Small intestine (tissue), 7 donors: ENCODE results near the gene TRIM67. TPM values are rescaled to one million over a fixed set of nuclear protein-coding genes. Genes with fewer than 3 reads are reported as not detected.
"Not testable (repeated sequence)": the region's sequence is repeated elsewhere in the genome, so short reads cannot be mapped to it uniquely, and the experiment has no call there.

Source experiments
- DNase-seq, 2 donors: peaks; one replicate each; pipeline versions ENCODE4 v3.0.0 to v3.0.0-alpha.2; 2013
- FAIRE-seq: peaks from 2 replicates; lab custom pipeline; 2012; peaks lifted over from hg19 to GRCh38; lab: Jason Lieb, UNC
- H3K27ac ChIP-seq, 3 donors: one replicate each; pipeline ENCODE4 v1.5.1; 2013; ENCODE audit warnings: low read length in 2 of 3, mild to moderate bottlenecking in 2 of 3, control low read depth in 1 of 3, inconsistent platforms in 1 of 3, low read depth in 1 of 3, moderate library complexity in 1 of 3
- H3K27me3 ChIP-seq, 3 donors: one replicate each; pipeline ENCODE4 v1.6.1; 2013; ENCODE audit warnings: low read length in 3 of 3, inconsistent platforms in 1 of 3; ENCODE audit not compliant: control insufficient read depth in 3 of 3, insufficient read depth in 3 of 3
- H3K36me3 ChIP-seq, 3 donors: one replicate each; pipeline ENCODE4 v1.6.1; 2013; ENCODE audit warnings: low read length in 3 of 3, inconsistent platforms in 1 of 3, low read depth in 1 of 3, mild to moderate bottlenecking in 1 of 3, moderate library complexity in 1 of 3; ENCODE audit not compliant: control insufficient read depth in 3 of 3, insufficient read depth in 2 of 3
- H3K4me1 ChIP-seq, 3 donors: one replicate each; pipeline ENCODE4 v1.6.1; 2013; ENCODE audit warnings: low read length in 2 of 3, inconsistent platforms in 1 of 3, low read depth in 1 of 3, mild to moderate bottlenecking in 1 of 3, moderate library complexity in 1 of 3; ENCODE audit not compliant: control insufficient read depth in 3 of 3, insufficient read depth in 2 of 3
- H3K4me3 ChIP-seq, 3 donors: one replicate each; pipeline ENCODE4 v1.5.1; 2013; ENCODE audit warnings: low read length in 3 of 3, control low read depth in 1 of 3, inconsistent platforms in 1 of 3, low read depth in 1 of 3, mild to moderate bottlenecking in 1 of 3, moderate library complexity in 1 of 3
- H3K9me3 ChIP-seq, 2 donors: one replicate each; pipeline ENCODE4 v1.6.1; 2013; ENCODE audit warnings: low read depth in 1 of 2, low read length in 1 of 2; ENCODE audit not compliant: control insufficient read depth in 2 of 2, insufficient read depth in 1 of 2
- WGBS, 3 donors: extraction: QIAGEN DNeasy Blood & Tissue Kit; methylation state at CpG; one replicate each; pipeline ENCODE4 v1.1.7; 2013; 5-methylcytosine and 5-hydroxymethylcytosine counted together
- polyA plus RNA-seq, 4 donors: library from polyadenylated mRNA; stranded (reverse) in 3 of 4; unstranded in 1 of 4; fragments of 200-250 nt in 3 of 4; fragments of 120-200 nt in 1 of 4; gene quantifications; one replicate each; pipeline versions ENCODE4 v1.2.1 to v1.2.3, GENCODE V29; 2013
- donor health status: healthy with polysubstance abuse.
- donor health status: control.
- donor health status: control.
- donor health status: Bipolar disorder and iron deficiency.
- donor health status: healthy.

Gene TRIM67
- polyA plus RNA-seq, 4 donors, result under 0.01 to 0.39 (median 0.21) TPM; not detected in 1

GRCh38 chr1:231147896-231148295 is 14.0 kb upstream of the TRIM67 start:
- Histone ChIP-seq H3K27me3 (peaks cover 0 to 10% (median 6%) of the 10 kb centered on the region in 3 donors), H3K4me3 (no peak overlapping the region), H3K9me3 (peaks cover 3 to 16% of the 10 kb centered on the region in 2 donors), H3K27ac (no peak overlapping the region), H3K36me3 (no peaks in the 10 kb centered on the region), H3K4me1 (no peaks in the 10 kb centered on the region)
- WGBS, 3 donors, result 66 to 82% (median 76%) methylated on average over 3 of the region's 3 CpGs
- FAIRE-seq (no peak), DNase-seq (no peak)

GRCh38 chr1:231151811-231152210 is 10.0 kb upstream of the TRIM67 start:
- 0 to 12% (median 6%) methylated on average over 1 of the region's 1 CpG for WGBS, 3 donors
- no peaks in the 10 kb centered on the region for H3K36me3 ChIP-seq

GRCh38 chr1:231153726-231154125 is 8.1 kb upstream of the TRIM67 start:
- H3K27me3 ChIP-seq, result peaks cover 0 to 13% (median 8%) of the 10 kb centered on the region in 3 donors
- H3K27ac ChIP-seq, result no peak overlapping the region
- H3K9me3 ChIP-seq, result peaks cover 3 to 16% of the 10 kb centered on the region in 2 donors
- 51 to 58% (median 54%) methylated on average over 2 of the region's 2 CpGs for WGBS, 3 donors
- no peak for DNase-seq
- no peak for FAIRE-seq
- H3K4me3 ChIP-seq, result no peak overlapping the region
- no peaks in the 10 kb centered on the region for H3K36me3 ChIP-seq
- H3K4me1 ChIP-seq, result no peaks in the 10 kb centered on the region

More at GRCh38 chr1:231151811-231152210, 10.0 kb upstream of the TRIM67 start:
- DNase-seq (no peak), FAIRE-seq (no peak)
- no peak overlapping the region for H3K4me3 ChIP-seq
- peaks cover 3 to 16% of the 10 kb centered on the region in 2 donors for H3K9me3 ChIP-seq
- H3K27ac ChIP-seq, result no peak overlapping the region
- no peaks in the 10 kb centered on the region for H3K4me1 ChIP-seq
- H3K27me3 ChIP-seq, result peaks cover 0 to 17% (median 14%) of the 10 kb centered on the region in 3 donors

GRCh38 chr1:231155808-231156207 is 6.0 kb upstream of the TRIM67 start:
- 55 to 87% (median 86%) methylated on average over 1 of the region's 1 CpG for WGBS, 3 donors
- no peak for FAIRE-seq

GRCh38 chr1:231157311-231157710 is 4.5 kb upstream of the TRIM67 start:
- Histone ChIP-seq H3K27ac (no peak overlapping the region), H3K9me3 (peaks cover 0 to under 1% of the 10 kb centered on the region in 2 donors), H3K4me3 (no peak overlapping the region), H3K36me3 (no peaks in the 10 kb centered on the region), H3K27me3 (peaks cover 4 to 42% (median 22%) of the 10 kb centered on the region in 3 donors), H3K4me1 (no peaks in the 10 kb centered on the region)
- 21 to 36% (median 33%) methylated on average over 1 of the region's 1 CpG for WGBS, 3 donors
- FAIRE-seq (no peak), DNase-seq (no peak)

More at GRCh38 chr1:231155808-231156207, 6.0 kb upstream of the TRIM67 start:
- Histone ChIP-seq H3K36me3 (no peaks in the 10 kb centered on the region), H3K9me3 (peaks cover 3 to 14% of the 10 kb centered on the region in 2 donors), H3K27ac (no peak overlapping the region), H3K4me3 (no peak overlapping the region), H3K27me3 (peaks cover 0 to 30% (median 19%) of the 10 kb centered on the region in 3 donors), H3K4me1 (no peaks in the 10 kb centered on the region)
- no peak for DNase-seq

- not testable (repeated sequence) for H3K36me3 ChIP-seq, H3K4me1 ChIP-seq, H3K9me3 ChIP-seq, FAIRE-seq, H3K4me3 ChIP-seq, DNase-seq, H3K27ac ChIP-seq
- WGBS, 3 donors, result 70 to 74% (median 72%) methylated on average over 7 of the region's 7 CpGs
- peaks cover 11 to 51% (median 28%) of the 10 kb centered on the region in 3 donors for H3K27me3 ChIP-seq
Observed at GRCh38 chr1:231158141-231158540, 3.7 kb upstream of the TRIM67 start.

- Histone ChIP-seq H3K36me3 (no peaks in the 10 kb centered on the region), H3K27me3 (peaks cover 17 to 62% (median 38%) of the 10 kb centered on the region in 3 donors), H3K4me1 (peaks cover 0 to 4% (median 4%) of the 10 kb centered on the region in 3 donors), H3K9me3 (no peaks in the 10 kb centered on the region), H3K27ac (no peak overlapping the region), H3K4me3 (no peak overlapping the region)
- 64 to 79% (median 64%) methylated on average over 6 of the region's 6 CpGs for WGBS, 3 donors
- DNase-seq (no peak), FAIRE-seq (no peak)
Observed at GRCh38 chr1:231159202-231159962, 2.5 kb upstream of the TRIM67 start.

GRCh38 chr1:231159963-231160761 is 1.7 kb upstream of the TRIM67 start:
- H3K4me3 ChIP-seq, result no peak overlapping the region
- no peak for FAIRE-seq
- no peaks in the 10 kb centered on the region for H3K36me3 ChIP-seq
- 64 to 67% (median 66%) methylated on average over 15 of the region's 15 CpGs for WGBS, 3 donors
- H3K27me3 ChIP-seq, result peaks cover 17 to 65% (median 39%) of the 10 kb centered on the region in 3 donors
- no peak for DNase-seq
- no peaks in the 10 kb centered on the region for H3K9me3 ChIP-seq
- H3K4me1 ChIP-seq, result peaks cover 0 to 4% (median 4%) of the 10 kb centered on the region in 3 donors
- no peak overlapping the region for H3K27ac ChIP-seq
